Immature natural killer cell (primary cell): ENCODE data around the gene COL9A3. TPM values are rescaled to one million over a fixed set of nuclear protein-coding genes. Genes with fewer than 3 reads are reported as not detected.
A peak's percentile ranks its signal among the peaks of the same experiment; 100 is the strongest.
"Not testable (repeated sequence)": the region's sequence is repeated elsewhere in the genome, so short reads cannot be mapped to it uniquely, and the experiment has no call there.

Experiments
- DNase-seq, 3 donors: peaks; one replicate each; pipeline ENCODE4 v3.0.0; 2022; ENCODE audit warnings: mixed read lengths in 1 of 3
- H3K27ac Mint-ChIP-seq, 6 donors: one replicate each; pipeline ENCODE4 v1.8.0; 2020; ENCODE audit warnings: mixed read lengths in 6 of 6, mild to moderate bottlenecking in 5 of 6, inconsistent platforms in 4 of 6, moderate library complexity in 3 of 6
- H3K27me3 Mint-ChIP-seq, 3 donors: one replicate each; pipeline ENCODE4 v1.8.0; 2020 to 2021; ENCODE audit warnings: low read depth in 3 of 3, mild to moderate bottlenecking in 3 of 3, mixed read lengths in 3 of 3, moderate library complexity in 3 of 3, inconsistent platforms in 1 of 3
- H3K36me3 Mint-ChIP-seq, 3 donors: one replicate each; pipeline ENCODE4 v1.8.0; 2020; ENCODE audit warnings: mixed read lengths in 3 of 3, inconsistent platforms in 2 of 3, mild to moderate bottlenecking in 2 of 3
- H3K4me1 Mint-ChIP-seq, 2 donors: one replicate each; pipeline ENCODE4 v1.8.0; 2020; ENCODE audit warnings: inconsistent platforms in 2 of 2, mild to moderate bottlenecking in 2 of 2, mixed read lengths in 2 of 2, moderate library complexity in 1 of 2
- H3K4me3 Mint-ChIP-seq, 5 donors: one replicate each; pipeline ENCODE4 v1.8.0; 2020; ENCODE audit warnings: mild to moderate bottlenecking in 5 of 5, mixed read lengths in 5 of 5, inconsistent platforms in 3 of 5, moderate library complexity in 3 of 5
- H3K9me3 Mint-ChIP-seq, 6 donors: one replicate each; pipeline ENCODE4 v1.8.0; 2020; ENCODE audit warnings: mild to moderate bottlenecking in 6 of 6, mixed read lengths in 6 of 6, inconsistent platforms in 4 of 6, moderate library complexity in 3 of 6
- polyA plus RNA-seq, 3 donors: library from polyadenylated mRNA; unstranded; fragments of 300-500 nt; fragmentation: Illumina TruSeq; gene quantifications; one replicate each; pipeline ENCODE4 v1.2.3, GENCODE V29; 2021

Gene COL9A3
- polyA plus RNA-seq, 3 donors from 2014 or later: 0.87 TPM; not detected in 2

GRCh38 chr20:62841705-62842212 lies 24.9 kb downstream of the COL9A3 start:
- Mint-ChIP-seq H3K4me1 (peaks cover 0 to 9% of the 10 kb centered on the region in 2 donors), H3K36me3 (peaks cover 4 to 12% (median 7%) of the 10 kb centered on the region in 3 donors), H3K27ac (no peak overlapping the region), H3K9me3 (no peaks in the 10 kb centered on the region), H3K4me3 (no peak overlapping the region), H3K27me3 (peaks cover under 1 to 3% (median 3%) of the 10 kb centered on the region in 3 donors)
- DNase-seq: no peak

GRCh38 chr20:62843656-62844055 lies 26.8 kb downstream of the COL9A3 start:
- no peak for DNase-seq
- H3K27me3 Mint-ChIP-seq: peaks cover 0 to 4% (median 0%) of the 10 kb centered on the region in 3 donors
- H3K27ac Mint-ChIP-seq: no peak overlapping the region
- H3K4me3 Mint-ChIP-seq: no peak overlapping the region
- H3K4me1 Mint-ChIP-seq: peaks cover 0 to 2% of the 10 kb centered on the region in 2 donors
- peaks cover 4 to 16% (median 9%) of the 10 kb centered on the region in 3 donors for H3K36me3 Mint-ChIP-seq
- no peaks in the 10 kb centered on the region for H3K9me3 Mint-ChIP-seq

- H3K4me3 Mint-ChIP-seq: no peak overlapping the region
- H3K36me3 Mint-ChIP-seq: peaks cover 4 to 16% (median 9%) of the 10 kb centered on the region in 3 donors
- H3K27ac Mint-ChIP-seq: no peak overlapping the region
- peaks cover 0 to 4% (median 0%) of the 10 kb centered on the region in 3 donors for H3K27me3 Mint-ChIP-seq
- no peak for DNase-seq
- peaks cover 0 to 1% of the 10 kb centered on the region in 2 donors for H3K4me1 Mint-ChIP-seq
- H3K9me3 Mint-ChIP-seq: no peaks in the 10 kb centered on the region
Measured at GRCh38 chr20:62844182-62844581, 27.3 kb downstream of the COL9A3 start.

DNA sequence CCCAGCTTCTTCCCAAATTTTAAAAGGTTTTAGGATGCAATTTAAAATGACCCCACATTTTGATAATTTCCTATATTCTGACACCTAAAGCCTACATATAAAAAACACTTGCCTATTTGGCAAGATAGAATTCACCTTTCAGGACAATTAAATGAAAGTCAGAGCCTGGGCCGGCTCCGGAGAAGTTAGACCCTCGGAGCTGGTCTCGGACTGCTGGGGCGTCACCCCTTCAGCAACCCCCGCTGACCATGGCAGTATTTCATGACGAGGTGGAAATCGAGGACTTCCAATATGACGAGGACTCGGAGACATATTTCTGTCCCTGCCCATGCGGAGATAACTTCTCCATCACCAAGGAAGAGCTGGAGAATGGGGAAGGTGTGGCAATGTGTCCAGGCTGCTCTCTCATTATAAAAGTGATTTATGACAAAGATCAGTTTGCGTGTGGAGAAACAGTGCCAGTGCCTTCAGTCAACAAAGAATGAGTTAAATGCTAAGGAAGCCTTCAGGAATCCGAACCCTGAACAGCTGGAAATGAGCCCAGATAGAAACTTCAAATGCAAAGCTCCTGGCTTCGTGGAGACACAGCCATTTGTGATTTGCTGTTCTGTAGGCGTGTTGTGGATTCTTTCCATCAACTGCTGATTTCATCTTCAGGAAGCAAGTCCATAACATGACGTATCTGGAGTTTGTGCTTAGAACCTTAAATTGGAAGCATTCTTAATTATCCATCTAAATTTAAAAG lies 28.7 kb downstream of the COL9A3 start:
- H3K27ac Mint-ChIP-seq: no peak overlapping the region
- H3K9me3 Mint-ChIP-seq: no peaks in the 10 kb centered on the region
- H3K4me1 Mint-ChIP-seq: no peaks in the 10 kb centered on the region
- peaks cover 4 to 16% (median 13%) of the 10 kb centered on the region in 3 donors for H3K36me3 Mint-ChIP-seq
- DNase-seq: no peak
- H3K4me3 Mint-ChIP-seq: no peak overlapping the region
- H3K27me3 Mint-ChIP-seq: peaks cover 0 to 4% (median 0%) of the 10 kb centered on the region in 3 donors

- Mint-ChIP-seq H3K27ac (no peak overlapping the region), H3K36me3 (peaks cover 4 to 18% (median 16%) of the 10 kb centered on the region in 3 donors), H3K4me3 (no peak overlapping the region), H3K27me3 (peaks cover 0 to 4% (median 0%) of the 10 kb centered on the region in 3 donors), H3K9me3 (no peaks in the 10 kb centered on the region), H3K4me1 (no peaks in the 10 kb centered on the region)
- DNase-seq: no peak
Measured at GRCh38 chr20:62846166-62846890, 29.5 kb downstream of the COL9A3 start.

- H3K4me3 Mint-ChIP-seq, H3K27me3 Mint-ChIP-seq, H3K9me3 Mint-ChIP-seq, H3K27ac Mint-ChIP-seq, DNase-seq, H3K4me1 Mint-ChIP-seq: not testable (repeated sequence)
- H3K36me3 Mint-ChIP-seq: peaks cover 13 to 25% (median 18%) of the 10 kb centered on the region in 3 donors
Measured at GRCh38 chr20:62848917-62849316, 32.1 kb downstream of the COL9A3 start.

GRCh38 chr20:62849431-62849830 lies 32.6 kb downstream of the COL9A3 start:
- peaks cover 0 to 4% (median 0%) of the 10 kb centered on the region in 3 donors for H3K27me3 Mint-ChIP-seq

GRCh38 chr20:62850333-62850974 lies 33.6 kb downstream of the COL9A3 start:
- H3K4me3 Mint-ChIP-seq: no peak overlapping the region
- peaks cover 0 to 4% (median 0%) of the 10 kb centered on the region in 3 donors for H3K27me3 Mint-ChIP-seq
- H3K27ac Mint-ChIP-seq: peak overlapping the region in 1 of 6 donors; percentile 18
- H3K36me3 Mint-ChIP-seq: peaks cover 15 to 25% (median 16%) of the 10 kb centered on the region in 3 donors
- DNase-seq: no peak
- H3K9me3 Mint-ChIP-seq: no peaks in the 10 kb centered on the region
- no peaks in the 10 kb centered on the region for H3K4me1 Mint-ChIP-seq

More at GRCh38 chr20:62849431-62849830, 32.6 kb downstream of the COL9A3 start:
- DNase-seq: no peak
- Mint-ChIP-seq H3K9me3 (no peaks in the 10 kb centered on the region), H3K4me3 (no peak overlapping the region), H3K36me3 (peaks cover 15 to 27% (median 18%) of the 10 kb centered on the region in 3 donors), H3K4me1 (no peaks in the 10 kb centered on the region), H3K27ac (no peak overlapping the region)

GRCh38 chr20:62852196-62852595 lies 35.3 kb downstream of the COL9A3 start:
- Mint-ChIP-seq H3K4me1 (no peaks in the 10 kb centered on the region), H3K27ac (no peak overlapping the region), H3K4me3 (no peak overlapping the region), H3K36me3 (peaks cover 13 to 18% (median 15%) of the 10 kb centered on the region in 3 donors), H3K9me3 (no peaks in the 10 kb centered on the region), H3K27me3 (peaks cover 0 to 2% (median 0%) of the 10 kb centered on the region in 3 donors)
- no peak for DNase-seq

DNA sequence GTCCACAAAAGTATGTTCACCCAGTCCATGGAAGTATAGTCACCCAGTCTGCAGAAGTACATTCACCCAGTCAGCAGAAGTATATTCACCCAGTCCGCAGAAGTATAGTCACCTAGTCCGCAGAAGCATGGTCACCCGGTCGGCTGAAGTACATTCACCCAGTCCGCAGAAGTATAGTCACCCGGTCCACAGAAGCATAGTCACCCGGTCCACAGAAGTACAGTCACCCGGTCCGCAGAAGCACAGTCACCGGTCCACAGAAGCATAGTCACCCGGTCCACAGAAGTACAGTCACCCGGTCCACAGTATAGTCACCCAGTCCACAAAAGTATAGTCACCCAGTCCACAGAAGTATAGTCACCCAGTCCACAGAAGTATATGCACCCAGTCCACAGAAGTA lies 36.0 kb downstream of the COL9A3 start:
- no peaks in the 10 kb centered on the region for H3K4me1 Mint-ChIP-seq
- no peaks in the 10 kb centered on the region for H3K9me3 Mint-ChIP-seq
- DNase-seq: no peak
- no peak overlapping the region for H3K27ac Mint-ChIP-seq
- H3K27me3 Mint-ChIP-seq: peaks cover 0 to 1% (median 0%) of the 10 kb centered on the region in 3 donors
- no peak overlapping the region for H3K4me3 Mint-ChIP-seq
- H3K36me3 Mint-ChIP-seq: peaks cover 17 to 21% (median 17%) of the 10 kb centered on the region in 3 donors

DNA sequence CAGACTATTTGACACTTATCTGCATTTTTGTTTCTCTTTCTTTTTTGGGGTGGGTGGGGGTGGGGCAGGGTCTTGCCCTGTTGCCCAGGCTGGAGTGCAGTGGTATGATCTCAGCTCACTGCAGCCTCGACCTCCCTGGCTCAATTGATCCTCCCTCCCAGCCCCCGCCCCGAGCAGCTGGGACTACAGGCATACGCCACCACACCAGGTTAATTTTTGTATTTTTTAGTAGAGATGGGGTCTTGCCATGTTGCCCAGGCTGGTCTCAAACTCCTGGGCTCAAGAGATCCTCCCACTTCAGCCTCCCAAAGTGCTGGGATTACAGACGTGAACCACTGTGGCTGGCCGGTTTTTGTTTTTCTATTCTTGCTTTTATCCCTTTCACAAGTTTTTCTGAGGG lies 36.5 kb downstream of the COL9A3 start:
- DNase-seq, H3K9me3 Mint-ChIP-seq, H3K27ac Mint-ChIP-seq, H3K27me3 Mint-ChIP-seq, H3K4me1 Mint-ChIP-seq, H3K4me3 Mint-ChIP-seq: not testable (repeated sequence)
- peaks cover 17 to 21% (median 20%) of the 10 kb centered on the region in 3 donors for H3K36me3 Mint-ChIP-seq

- DNase-seq: no peak
- no peak overlapping the region for H3K27ac Mint-ChIP-seq
- H3K9me3 Mint-ChIP-seq: no peaks in the 10 kb centered on the region
- H3K36me3 Mint-ChIP-seq: peaks cover 18 to 21% (median 20%) of the 10 kb centered on the region in 3 donors
- peaks cover 0 to 8% of the 10 kb centered on the region in 2 donors for H3K4me1 Mint-ChIP-seq
- no peak overlapping the region for H3K4me3 Mint-ChIP-seq
- no peaks in the 10 kb centered on the region for H3K27me3 Mint-ChIP-seq
Measured at GRCh38 chr20:62854121-62854520, 37.3 kb downstream of the COL9A3 start.

GRCh38 chr20:62855120-62855519 lies 38.3 kb downstream of the COL9A3 start:
- peaks cover 20 to 21% (median 20%) of the 10 kb centered on the region in 3 donors for H3K36me3 Mint-ChIP-seq
- H3K4me1 Mint-ChIP-seq: peaks cover 4 to 18% of the 10 kb centered on the region in 2 donors
- H3K27ac Mint-ChIP-seq: no peak overlapping the region
- H3K27me3 Mint-ChIP-seq: peaks cover 0 to 6% (median 4%) of the 10 kb centered on the region in 3 donors
- H3K4me3 Mint-ChIP-seq: no peak overlapping the region
- H3K9me3 Mint-ChIP-seq: no peaks in the 10 kb centered on the region
- DNase-seq: no peak
